GM21737 (cell line): ENCODE data around the gene IL1RAPL2.

Source experiments
- ATAC-seq: cut with Tn5 transposase; IDR thresholded peaks from one replicate; pipeline ENCODE4 v1.9.1; 2021; ENCODE audit warnings: mild to moderate bottlenecking, moderate library complexity; ENCODE audit not compliant: unreplicated experiment

IL1RAPL2 gene

DNA sequence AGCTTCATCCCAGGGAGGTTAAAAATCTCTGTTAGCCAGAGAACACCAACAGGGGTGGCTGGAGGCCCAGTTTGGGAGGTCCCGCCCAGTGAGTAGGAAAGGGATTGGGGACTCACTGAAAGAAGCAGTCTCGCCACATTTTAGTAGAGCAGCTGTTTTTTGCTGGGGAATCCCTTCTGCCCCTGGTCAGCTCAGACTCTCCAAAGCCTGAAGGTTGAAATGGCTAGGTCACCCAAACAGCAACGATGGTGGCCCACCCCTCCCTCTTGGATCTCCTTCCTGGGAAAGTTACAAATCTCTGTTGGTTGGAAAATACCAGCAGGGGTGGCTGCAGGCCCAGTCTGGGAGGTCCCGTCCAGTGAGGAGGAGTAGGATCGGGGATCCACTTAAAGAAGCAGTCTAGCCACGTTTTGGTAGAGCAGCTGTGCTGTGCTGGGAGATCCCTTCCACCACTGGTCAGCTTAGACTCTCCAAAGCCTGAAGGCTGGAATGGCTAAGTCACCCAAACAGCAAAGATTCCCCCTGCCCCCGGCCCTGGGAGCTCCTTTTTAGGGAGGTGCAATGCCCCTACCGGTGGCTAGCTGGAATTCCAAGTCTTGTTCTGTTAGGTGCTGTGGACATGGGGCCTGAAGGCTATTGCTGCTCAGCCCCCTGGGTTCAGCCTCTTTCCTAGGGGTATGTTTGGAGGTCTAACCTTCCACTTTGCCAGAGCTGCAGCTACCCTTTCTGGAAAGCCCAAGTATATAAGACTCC lies 694.5 kb downstream of the IL1RAPL2 start:
- no peak for ATAC-seq

DNA sequence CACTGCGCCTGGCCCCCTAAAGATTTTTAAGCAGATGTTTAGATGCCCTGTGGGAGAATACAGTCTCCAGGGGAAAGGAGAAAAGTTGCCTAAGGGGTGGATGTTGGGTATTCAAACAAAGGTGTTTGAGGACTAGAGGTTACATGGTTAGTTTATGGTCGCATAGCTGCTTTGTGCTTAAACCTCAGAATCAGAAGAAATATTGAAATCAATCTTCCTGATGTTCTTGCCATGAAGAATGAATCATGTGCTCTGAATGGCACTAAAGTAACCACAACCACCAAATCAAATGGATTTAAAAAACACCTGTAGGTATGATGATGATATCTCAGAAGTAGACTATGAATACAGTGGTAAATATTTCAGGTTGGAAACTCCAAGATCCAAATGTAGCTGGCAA lies 697.2 kb downstream of the IL1RAPL2 start:
- no peak for ATAC-seq

DNA sequence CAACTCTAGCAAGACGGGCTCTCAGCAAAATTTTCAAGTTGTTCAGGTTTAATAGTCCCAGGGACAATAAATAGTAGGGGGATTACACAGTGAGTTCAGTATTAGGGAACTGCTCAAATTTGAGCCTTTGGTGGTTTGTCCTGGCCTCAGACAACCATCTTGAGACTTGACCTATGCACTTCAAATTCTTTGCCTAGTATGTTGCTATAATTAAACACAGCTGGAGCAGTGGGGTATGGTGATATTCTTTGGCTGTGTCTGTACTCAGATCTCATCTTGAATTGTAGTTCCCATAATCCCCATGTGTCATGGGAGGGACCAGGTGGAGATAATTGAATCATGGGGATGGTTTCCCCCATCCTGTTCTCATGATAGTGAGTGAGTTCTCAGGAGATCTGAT lies 697.8 kb downstream of the IL1RAPL2 start:
- no peak for ATAC-seq

DNA sequence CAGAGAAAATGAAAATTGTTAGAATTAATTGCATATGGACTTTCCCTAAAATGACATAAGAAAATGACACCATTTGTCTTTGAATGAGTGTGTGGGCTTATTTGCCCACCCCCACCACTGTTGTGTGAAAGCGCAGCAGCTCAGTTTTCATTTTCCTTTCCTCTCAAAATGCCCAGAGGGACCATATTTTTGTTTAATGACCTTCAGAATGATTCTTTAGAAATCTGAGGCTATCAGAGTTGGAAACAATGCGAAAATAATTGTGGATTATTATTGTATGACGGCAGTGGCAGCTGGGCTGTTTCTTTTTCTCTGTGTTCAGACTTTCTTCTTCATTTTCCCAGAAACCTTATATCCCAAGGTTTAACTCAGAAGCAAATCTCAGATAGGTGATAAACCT lies 699.1 kb downstream of the IL1RAPL2 start:
- no peak for ATAC-seq

DNA sequence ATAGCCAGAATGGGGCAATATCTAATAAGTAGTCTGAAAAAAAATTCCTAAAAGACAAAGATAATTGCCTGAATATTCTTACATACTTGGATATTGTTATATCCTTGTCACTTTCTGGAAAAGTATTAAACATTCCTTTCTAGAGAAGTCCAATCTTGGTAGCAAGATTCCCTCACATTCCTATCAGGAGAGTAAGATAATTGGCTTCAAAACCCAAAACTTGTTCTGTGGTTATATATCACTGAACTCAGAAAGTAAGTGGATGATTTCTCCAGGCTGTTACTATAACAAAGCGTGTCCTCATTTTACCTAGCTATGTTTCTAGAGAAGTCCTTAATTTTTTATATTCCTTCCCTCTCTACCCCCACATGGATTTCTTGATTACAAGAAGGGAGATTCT lies 700.5 kb downstream of the IL1RAPL2 start:
- no peak for ATAC-seq

DNA sequence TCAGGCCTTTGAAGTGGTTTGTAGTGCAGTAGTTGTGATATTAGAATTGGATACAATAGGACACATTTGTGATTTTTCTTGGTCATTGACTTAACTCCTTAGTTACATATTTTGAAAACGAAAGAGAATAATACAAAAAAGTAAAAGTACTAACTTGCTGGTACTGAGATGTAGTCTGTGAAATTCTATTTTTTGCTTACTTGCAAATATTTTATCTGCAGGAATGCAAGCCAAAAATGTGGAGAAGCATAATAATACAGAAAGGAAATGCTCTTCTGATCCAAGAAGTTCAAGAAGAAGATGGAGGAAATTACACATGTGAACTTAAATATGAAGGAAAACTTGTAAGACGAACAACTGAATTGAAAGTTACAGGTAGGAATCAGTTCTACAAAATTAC lies 701.2 kb downstream of the IL1RAPL2 start:
- ATAC-seq, result no peak

DNA sequence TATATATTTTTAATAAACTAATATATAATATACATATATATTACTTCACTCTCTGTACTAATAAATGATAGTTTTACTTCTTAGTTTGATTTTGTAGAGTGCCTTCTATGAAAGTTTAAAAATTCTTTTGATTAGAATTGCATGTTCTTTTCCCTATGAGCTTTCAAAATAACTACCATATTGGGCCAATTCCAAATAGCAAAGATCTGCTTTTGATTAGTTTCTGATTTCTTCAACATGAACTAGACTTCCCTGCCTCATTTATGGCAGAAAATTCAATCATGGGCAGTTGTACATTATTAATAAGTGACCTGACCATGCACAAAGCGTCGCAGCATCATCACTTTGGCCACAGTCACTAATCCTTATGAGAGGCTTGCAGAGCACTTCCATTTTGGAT lies 703.4 kb downstream of the IL1RAPL2 start:
- no peak for ATAC-seq

DNA sequence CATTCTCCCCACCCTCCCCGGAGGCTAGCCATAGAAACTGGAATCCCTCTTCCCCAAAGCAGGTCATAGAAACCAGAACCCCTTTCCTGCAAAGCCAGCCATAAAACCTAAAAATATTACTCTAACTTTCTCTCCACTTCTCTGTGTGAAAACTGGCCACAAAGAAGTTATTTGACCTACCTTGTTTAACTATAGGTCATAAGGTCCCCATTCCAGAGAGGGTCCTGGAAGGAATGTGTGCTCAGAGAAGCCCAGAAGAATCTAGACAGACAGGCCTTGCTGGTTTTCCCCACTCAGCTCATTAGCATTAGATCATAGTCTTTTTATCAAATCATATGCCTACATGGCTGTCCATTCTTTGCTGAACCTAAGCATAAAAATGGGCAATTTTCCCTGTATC lies 707.3 kb downstream of the IL1RAPL2 start:
- no peak for ATAC-seq

DNA sequence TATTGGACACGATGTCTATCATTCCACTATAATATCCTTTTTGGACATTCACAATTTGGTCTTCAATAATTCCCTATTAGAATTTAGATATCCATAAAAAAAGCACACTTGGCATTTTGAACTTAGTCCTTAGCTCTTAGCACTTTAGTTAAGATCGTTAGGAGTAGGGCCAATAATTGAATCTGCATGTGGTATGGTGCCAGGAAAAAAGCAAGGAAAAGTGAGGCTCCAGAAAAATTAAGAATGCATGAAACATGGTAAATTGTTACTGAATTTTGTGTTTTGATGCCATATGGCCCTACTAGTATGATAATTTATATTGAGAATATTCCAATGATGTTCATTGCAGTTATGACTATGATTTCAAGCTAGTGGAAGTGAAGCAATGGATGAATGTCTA lies 708.1 kb downstream of the IL1RAPL2 start:
- no peak for ATAC-seq

DNA sequence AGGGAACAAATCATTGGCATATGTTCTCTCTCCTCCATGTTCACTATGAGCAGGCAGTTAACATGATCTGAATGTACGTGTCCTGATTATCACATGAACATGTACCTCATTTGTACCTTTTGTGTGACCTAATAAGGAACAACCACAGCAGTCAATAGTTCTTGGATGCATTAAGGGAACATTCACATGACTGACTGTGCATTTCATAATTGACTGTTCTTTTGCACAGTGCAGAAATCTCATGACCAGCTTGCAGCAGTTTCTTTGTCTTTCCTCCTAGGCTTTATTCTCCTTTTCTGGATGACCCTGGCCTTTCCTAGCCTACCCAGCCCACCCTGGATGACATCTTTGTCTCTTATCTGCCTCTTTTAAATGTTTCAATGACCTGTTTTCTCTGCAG lies 711.1 kb downstream of the IL1RAPL2 start:
- ATAC-seq, result no peak

DNA sequence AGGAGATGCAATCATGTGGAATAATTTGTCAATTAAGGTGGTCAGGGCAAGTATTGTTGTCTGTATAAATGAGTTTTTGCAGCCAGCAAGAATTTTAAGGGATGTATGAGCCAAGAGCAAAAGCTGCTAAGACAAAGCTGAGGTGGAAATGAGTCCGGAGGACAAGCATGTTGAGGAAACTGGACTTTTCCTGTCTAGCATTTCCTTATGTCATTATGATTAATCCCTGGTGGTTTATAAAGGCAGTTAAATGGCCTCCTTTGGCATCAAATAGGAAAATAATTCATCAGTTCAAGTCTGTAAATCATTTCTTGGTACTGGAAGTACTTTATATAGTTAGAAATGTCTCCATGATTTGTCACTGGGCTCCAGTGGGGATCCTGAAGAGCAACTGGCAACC lies 716.1 kb downstream of the IL1RAPL2 start:
- ATAC-seq, result no peak

DNA sequence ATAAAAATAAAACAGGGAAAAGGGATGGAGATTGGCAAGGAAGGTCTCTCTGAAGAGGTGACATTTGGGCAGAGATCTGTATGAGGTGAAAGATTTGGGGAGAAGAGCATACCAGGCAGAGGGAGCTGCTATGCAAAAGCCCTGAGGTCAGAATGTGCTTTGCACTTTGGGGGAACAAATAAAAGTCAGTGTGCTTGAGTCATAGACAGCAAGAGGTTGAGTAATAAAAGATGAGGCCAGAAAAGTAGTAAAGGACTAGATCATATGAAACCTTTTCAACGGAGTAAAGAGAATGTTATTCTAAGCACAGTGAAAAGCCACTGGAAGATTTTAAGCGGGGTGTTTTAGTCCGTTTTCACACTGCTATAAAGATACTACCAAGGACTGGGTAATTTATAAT lies 731.0 kb downstream of the IL1RAPL2 start:
- no peak for ATAC-seq

DNA sequence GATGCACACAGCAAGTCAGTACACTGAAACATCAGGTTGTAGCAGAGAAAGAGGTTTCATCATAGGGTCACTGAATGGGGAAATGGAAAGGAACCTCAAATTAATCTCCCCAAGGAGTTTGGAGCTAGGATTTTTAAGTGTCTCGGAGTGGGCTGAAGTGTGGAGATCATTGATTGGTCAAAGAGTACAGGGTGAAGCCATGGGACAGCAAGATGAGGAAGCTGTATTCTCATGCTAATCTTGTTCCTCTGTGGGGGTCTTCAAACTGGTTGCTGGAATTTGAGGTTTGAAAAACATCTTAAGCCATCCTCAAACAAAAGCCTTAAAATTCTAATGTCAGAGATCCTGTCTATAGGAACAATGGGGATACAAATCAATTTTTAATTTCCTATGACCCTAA lies 733.3 kb downstream of the IL1RAPL2 start:
- no peak for ATAC-seq

DNA sequence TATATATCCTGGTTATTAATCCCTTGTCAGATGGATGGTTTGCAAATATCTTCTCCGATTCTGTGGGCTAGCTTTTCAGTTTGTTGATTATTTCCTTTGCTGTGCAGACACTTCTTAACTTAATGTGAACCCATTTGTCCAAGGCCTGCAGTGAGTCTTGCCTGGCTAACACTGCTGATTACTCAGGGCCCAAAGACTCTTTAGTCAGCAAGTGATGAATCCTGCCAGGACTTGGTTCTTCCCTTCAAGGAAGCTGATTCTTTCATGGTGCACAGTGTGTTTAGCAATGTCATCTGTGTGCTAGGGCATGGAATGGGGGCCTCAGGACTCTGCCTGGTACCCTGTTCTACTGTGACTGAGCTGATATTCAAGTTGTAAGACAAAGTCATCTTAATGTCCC lies 736.2 kb downstream of the IL1RAPL2 start:
- no peak for ATAC-seq

DNA sequence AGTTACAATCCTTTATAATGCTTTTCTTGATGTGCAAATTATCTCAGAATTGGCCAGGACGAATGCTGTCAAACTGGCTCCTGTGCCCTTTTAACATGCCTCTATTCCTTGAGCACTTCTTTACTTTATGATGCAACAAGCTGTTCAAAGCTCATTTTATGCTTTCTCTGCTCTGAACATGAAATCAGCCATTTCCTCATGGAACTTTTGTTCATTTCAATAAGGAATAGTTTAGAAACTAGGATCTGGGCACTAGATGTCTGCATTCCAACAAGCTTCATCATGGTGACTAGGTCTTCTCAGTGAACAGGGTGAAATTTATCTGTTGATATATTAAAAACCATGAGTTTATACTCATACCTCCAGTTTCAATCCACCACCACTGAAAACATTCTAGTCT lies 741.8 kb downstream of the IL1RAPL2 start:
- ATAC-seq, result no peak

DNA sequence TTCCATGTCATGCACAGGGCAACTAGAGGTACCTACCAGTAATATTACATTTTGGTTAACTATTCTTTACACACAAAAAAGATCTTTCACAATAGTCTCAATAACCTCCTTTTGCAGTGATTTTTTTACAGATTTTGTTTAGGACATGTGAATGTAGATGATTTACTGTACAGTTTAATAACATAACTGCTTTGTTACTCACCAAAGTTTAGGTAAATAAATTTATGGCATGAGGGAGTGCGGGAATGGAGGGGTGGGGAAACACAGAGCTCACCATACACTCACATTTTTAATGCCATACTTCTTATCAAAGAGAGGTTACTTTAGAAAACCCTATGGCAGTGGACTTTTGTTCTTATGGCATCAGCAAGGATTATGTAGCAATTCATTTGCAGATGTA lies 747.6 kb downstream of the IL1RAPL2 start:
- no peak for ATAC-seq

DNA sequence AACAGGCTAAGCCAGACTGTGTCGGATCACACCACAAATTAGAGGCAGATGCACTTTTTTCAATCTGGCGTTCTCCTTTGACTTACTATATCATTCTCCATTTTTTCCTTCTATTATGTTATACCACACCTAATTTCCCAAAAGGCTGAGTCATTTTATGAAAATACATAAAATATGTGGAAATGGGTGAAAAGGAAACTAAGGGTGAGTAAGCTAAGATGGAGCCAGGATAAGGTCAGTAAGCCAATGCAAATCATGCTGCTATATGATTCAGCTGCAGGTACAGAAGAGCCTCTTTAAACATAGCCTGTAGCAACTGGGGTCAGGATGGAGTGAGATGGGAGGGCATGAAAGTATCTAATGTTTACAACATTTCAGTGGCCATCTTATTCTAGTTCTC lies 748.5 kb downstream of the IL1RAPL2 start:
- ATAC-seq, result no peak

DNA sequence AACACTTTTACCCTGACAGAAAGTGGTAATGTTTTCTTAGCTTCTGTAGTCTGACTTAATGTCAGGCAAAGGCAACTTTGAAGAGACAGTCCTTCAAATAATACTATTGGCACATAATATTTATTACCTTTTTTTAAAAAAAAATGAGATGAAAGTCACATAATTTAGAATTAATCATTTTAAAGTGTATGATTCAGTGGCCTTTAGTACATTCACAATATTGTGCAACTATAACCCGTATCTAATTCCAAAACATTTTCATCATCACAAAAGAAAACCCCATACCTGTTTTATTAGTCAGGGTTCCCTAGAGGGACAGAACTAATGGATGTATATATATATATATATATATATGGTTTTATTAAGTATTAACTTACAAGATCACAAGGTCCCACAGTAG lies 749.2 kb downstream of the IL1RAPL2 start:
- no peak for ATAC-seq

DNA sequence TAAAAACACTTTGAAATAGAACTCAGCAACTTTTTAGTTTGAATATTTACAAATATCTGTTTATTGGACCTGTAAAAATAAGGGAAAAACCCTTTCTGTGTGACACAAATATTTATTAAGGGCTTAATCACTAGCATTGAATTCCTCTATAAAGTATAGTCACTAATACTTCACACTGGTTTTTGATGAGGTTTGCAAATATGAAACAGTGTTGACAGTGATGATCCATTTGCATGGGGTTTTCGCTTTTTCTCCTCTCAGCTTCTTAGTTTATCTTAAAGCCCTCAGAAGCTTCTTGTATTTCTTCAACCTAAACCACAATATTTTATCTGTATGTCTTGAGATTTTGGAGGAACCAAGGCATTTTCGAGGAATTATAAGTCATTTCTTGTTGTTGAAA lies 751.1 kb downstream of the IL1RAPL2 start:
- no peak for ATAC-seq

DNA sequence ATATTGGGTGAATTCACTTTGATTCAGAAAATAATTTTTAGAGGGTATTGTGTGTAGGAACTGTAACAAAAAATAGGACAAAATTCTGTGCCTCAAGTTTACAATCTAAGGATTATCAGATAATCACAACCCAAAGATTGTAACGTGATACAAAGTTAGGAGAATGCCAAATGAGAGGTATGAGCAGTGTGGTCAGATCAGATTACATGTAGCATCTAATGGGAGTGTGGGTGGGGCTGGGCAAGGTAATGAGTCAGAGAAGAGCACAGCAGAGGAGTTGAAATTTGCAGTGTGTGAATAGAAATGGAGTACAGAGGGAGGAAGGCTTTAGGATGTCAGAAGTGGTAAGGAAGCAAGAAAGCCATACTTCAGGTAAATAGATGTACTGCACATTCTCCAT lies 757.9 kb downstream of the IL1RAPL2 start:
- no peak for ATAC-seq

DNA sequence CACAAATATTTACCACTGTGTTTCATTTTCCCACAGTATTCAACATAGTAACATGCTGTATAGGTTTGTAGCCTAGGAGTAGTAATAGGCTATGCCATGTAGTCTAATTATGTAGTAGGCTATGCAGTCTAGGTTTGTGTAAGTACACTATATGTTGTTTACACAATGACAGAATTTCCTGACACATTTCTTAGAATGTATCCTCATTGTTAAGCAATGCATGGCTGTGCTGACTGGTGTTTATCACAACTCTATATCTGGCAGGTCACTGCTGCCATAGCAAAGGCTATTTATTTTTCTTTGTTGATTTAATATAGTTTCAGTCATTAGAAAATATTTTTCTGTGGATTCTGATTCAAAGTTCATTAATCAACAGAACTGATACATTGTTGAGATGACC lies 762.8 kb downstream of the IL1RAPL2 start:
- no peak for ATAC-seq

DNA sequence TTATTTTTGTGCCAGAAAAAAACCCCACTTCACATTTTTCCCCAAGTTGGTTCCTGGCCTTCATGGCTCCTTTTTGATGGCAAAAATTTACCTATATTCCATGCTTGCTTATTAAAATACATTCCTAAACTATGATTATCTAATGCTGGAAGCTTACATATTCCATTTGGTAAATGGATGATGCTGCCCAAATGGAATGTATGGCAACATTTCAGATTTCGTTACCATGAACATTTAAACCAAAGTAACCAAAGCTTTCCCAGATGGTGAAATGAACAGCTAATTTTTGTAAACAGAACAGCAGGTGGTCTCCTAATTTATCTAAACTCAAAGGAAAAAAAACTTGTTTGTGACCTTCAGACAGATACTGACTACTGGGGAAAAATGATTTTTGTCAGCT lies 765.2 kb downstream of the IL1RAPL2 start:
- no peak for ATAC-seq

DNA sequence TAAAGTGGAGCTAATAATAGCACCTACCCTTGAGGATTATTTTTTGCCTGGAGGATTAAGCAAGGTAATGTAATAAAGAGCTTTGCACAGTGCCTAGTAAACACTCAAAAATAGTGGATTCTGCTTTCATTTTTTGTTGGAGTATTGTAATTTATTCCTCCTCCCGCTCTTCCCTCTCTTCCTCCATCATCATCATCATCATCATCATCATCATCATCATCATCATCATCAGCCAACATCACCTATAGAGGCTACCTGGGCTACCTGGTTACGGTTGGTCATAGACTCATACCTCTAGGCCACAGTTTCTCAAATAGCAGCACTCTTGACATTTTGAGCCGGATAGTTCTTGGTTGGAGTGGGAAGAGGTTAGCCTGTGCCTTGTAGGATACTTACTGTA lies 781.4 kb downstream of the IL1RAPL2 start:
- ATAC-seq, result no peak
